ENCODE measurements around the gene SARM1. TPM values are rescaled to one million over a fixed set of nuclear protein-coding genes. Genes with fewer than 3 reads are reported as not detected.

Gene SARM1
- total and polyA plus RNA-seq, 2 donors (not counting 3 experiments of a cell fraction or from before 2014, with no cell fraction given) = 5.6 to 7.0 TPM

- FAIRE-seq = no peak
- Histone ChIP-seq H3K9ac (replicated peaks; ENCODE audit: extremely low read depth, insufficient read depth, low read length) (no peak overlapping the region), H3K27me3 (ENCODE audit: control insufficient read depth in 2 of 2, insufficient read depth in 2 of 2, low read length in 2 of 2) (peaks cover 15 to 17% of the 10 kb centered on the region in 2 experiments), H4K20me1 (replicated peaks; ENCODE audit: control insufficient read depth, extremely low read depth, insufficient read depth, low read length) (no peaks in the 10 kb centered on the region), H2AFZ (ENCODE audit: low read depth, low read length) (peak overlapping the region; percentile 53), H3K4me1 (ENCODE audit: control insufficient read depth, extremely low read depth, insufficient read depth, low read length) (peaks cover 14% of the 10 kb centered on the region), H3K9me3 (replicated peaks; ENCODE audit: control insufficient read depth, insufficient read depth, low read length) (no peaks in the 10 kb centered on the region), H3K4me2 (ENCODE audit: insufficient read depth, low read length) (peak overlapping the region; percentile 32), H3K4me3 (replicated peaks in 1 of 3; ENCODE audit: insufficient read depth in 1 of 3, low read depth in 1 of 3, low read length in 3 of 3) (peak overlapping the region in 2 of 3 experiments; percentile 12 to 38), H3K79me2 (ENCODE audit: control insufficient read depth, insufficient read depth, low read length) (no peaks in the 10 kb centered on the region), H3K36me3 (ENCODE audit: control insufficient read depth in 2 of 2, extremely low read depth in 1 of 2, insufficient read depth in 2 of 2, low read length in 2 of 2) (peaks cover 0 to 2% of the 10 kb centered on the region in 2 experiments), H3K27ac (ENCODE audit: insufficient read depth, low read depth, low read length) (no peak overlapping the region), H3K9me1 (replicated peaks; ENCODE audit: control insufficient read depth, extremely low read depth, insufficient read depth, low read length) (no peaks in the 10 kb centered on the region)
- intact Hi-C loops (cut with micrococcal nuclease) = no loop called here
- ChIA-PET CTCF (interaction anchor here (0.8 to 2.7 kb wide), 6 partner anchors 10 to 51 kb away, joined by 3 to 11 read pairs (median 4); partner anchors contain the start of genes TNFAIP1 and VTN), POLR2A (no interaction called here)
- no TSS peak for BruUV-seq (replicated peaks)
- dilution Hi-C loops (cut with MboI; ENCODE audit: extremely low pct_ligation_motif_present, low sequenced_read_pairs) = no loop called here
- TF ChIP-seq GATA2 (IDR thresholded peaks at IDR 0.05; ENCODE audit: insufficient read depth, insufficient read length, low read depth, low read length) (no peak), MYC (IDR thresholded peaks at IDR 0.05; ENCODE audit: low read depth, low read length) (no peak), EZH2 (IDR thresholded peaks at IDR 0.05; ENCODE audit: borderline replicate concordance, low read depth, low read length, severe bottlenecking) (peak; percentile 59)
- peak; percentile 25 for DNase-seq (ENCODE audit: low read depth, low spot score)
Measured at GRCh38 chr17:28384281-28385036, 13.0 kb downstream of the SARM1 start.

DNA sequence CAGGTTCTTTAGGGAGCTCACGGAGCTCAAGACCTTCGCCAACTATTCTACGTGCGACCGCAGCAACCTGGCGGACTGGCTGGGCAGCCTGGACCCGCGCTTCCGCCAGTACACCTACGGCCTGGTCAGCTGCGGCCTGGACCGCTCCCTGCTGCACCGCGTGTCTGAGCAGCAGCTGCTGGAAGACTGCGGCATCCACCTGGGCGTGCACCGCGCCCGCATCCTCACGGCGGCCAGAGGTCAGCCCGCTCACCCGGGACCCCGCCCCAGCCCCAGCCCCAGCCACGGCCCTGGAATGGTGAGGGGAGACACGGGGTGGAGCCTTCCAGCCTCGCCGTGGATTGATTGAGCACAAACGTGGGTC, 13.5 kb downstream of the SARM1 start:
- Histone ChIP-seq H2AFZ (ENCODE audit: low read depth, low read length) (peak overlapping the region; percentile 53), H3K36me3 (ENCODE audit: control insufficient read depth in 2 of 2, extremely low read depth in 1 of 2, insufficient read depth in 2 of 2, low read length in 2 of 2) (peaks cover 0 to 2% of the 10 kb centered on the region in 2 experiments), H3K4me3 (replicated peaks in 1 of 3; ENCODE audit: insufficient read depth in 1 of 3, low read depth in 1 of 3, low read length in 3 of 3) (peak overlapping the region in 1 of 3 experiments; percentile 38), H3K9me3 (replicated peaks; ENCODE audit: control insufficient read depth, insufficient read depth, low read length) (no peaks in the 10 kb centered on the region), H3K9ac (replicated peaks; ENCODE audit: extremely low read depth, insufficient read depth, low read length) (no peak overlapping the region), H3K4me1 (ENCODE audit: control insufficient read depth, extremely low read depth, insufficient read depth, low read length) (peaks cover 14% of the 10 kb centered on the region), H3K4me2 (ENCODE audit: insufficient read depth, low read length) (peak overlapping the region; percentile 32), H3K27ac (ENCODE audit: insufficient read depth, low read depth, low read length) (no peak overlapping the region), H3K9me1 (replicated peaks; ENCODE audit: control insufficient read depth, extremely low read depth, insufficient read depth, low read length) (no peaks in the 10 kb centered on the region), H4K20me1 (replicated peaks; ENCODE audit: control insufficient read depth, extremely low read depth, insufficient read depth, low read length) (no peaks in the 10 kb centered on the region), H3K27me3 (ENCODE audit: control insufficient read depth in 2 of 2, insufficient read depth in 2 of 2, low read length in 2 of 2) (peaks cover 15 to 17% of the 10 kb centered on the region in 2 experiments), H3K79me2 (ENCODE audit: control insufficient read depth, insufficient read depth, low read length) (no peaks in the 10 kb centered on the region)
- no peak for DNase-seq (ENCODE audit: low read depth, low spot score)
- FAIRE-seq = no peak
- no TSS peak for BruUV-seq (replicated peaks)
- intact Hi-C loops (cut with micrococcal nuclease) (no loop called here), dilution Hi-C loops (cut with MboI; ENCODE audit: extremely low pct_ligation_motif_present, low sequenced_read_pairs) (no loop called here)
- CTCF ChIA-PET = interaction anchor here (0.8 to 2.7 kb wide), 4 partner anchors 32 to 52 kb away, joined by 3 to 11 read pairs (median 4); partner anchors contain the start of gene TNFAIP1
- TF ChIP-seq EZH2 (IDR thresholded peaks at IDR 0.05; ENCODE audit: borderline replicate concordance, low read depth, low read length, severe bottlenecking) = no peak
- no peak for TF ChIP-seq MYC (IDR thresholded peaks at IDR 0.05; ENCODE audit: low read depth, low read length)
- TF ChIP-seq, protein P1, sequence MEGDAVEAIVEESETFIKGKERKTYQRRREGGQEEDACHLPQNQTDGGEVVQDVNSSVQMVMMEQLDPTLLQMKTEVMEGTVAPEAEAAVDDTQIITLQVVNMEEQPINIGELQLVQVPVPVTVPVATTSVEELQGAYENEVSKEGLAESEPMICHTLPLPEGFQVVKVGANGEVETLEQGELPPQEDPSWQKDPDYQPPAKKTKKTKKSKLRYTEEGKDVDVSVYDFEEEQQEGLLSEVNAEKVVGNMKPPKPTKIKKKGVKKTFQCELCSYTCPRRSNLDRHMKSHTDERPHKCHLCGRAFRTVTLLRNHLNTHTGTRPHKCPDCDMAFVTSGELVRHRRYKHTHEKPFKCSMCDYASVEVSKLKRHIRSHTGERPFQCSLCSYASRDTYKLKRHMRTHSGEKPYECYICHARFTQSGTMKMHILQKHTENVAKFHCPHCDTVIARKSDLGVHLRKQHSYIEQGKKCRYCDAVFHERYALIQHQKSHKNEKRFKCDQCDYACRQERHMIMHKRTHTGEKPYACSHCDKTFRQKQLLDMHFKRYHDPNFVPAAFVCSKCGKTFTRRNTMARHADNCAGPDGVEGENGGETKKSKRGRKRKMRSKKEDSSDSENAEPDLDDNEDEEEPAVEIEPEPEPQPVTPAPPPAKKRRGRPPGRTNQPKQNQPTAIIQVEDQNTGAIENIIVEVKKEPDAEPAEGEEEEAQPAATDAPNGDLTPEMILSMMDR (IDR thresholded peaks at IDR 0.05; ENCODE audit: extremely low read depth in 1 of 2, insufficient read depth in 1 of 2, low read depth in 1 of 2, low read length in 2 of 2) = no peak
- TF ChIP-seq, protein P2, sequence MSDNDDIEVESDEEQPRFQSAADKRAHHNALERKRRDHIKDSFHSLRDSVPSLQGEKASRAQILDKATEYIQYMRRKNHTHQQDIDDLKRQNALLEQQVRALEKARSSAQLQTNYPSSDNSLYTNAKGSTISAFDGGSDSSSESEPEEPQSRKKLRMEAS (IDR thresholded peaks at IDR 0.05; ENCODE audit: insufficient read depth, insufficient read length) = no peak
- TF ChIP-seq GATA2 (IDR thresholded peaks at IDR 0.05; ENCODE audit: insufficient read depth, insufficient read length, low read depth, low read length) = no peak
- no peak for TF ChIP-seq JUN (IDR thresholded peaks at IDR 0.05; ENCODE audit: borderline replicate concordance, insufficient read depth, insufficient read length, low read depth)
- POLR2A ChIA-PET = no interaction called here
